HEK293 (cell line): ENCODE measurements around the gene GALNT9.

Experiments
- GLIS1 ChIP-seq: fragments of 450-650 bp; formaldehyde crosslinking; IDR thresholded peaks from 2 replicates; pipeline ENCODE4 v1.5.1; 2016; ENCODE audit warnings: missing biosample characterization, missing genetic modification characterization
- RBAK ChIP-seq: fragments of 450-650 bp; formaldehyde crosslinking; IDR thresholded peaks from 2 replicates; pipeline ENCODE4 v1.5.1; 2016; ENCODE audit warnings: missing biosample characterization, missing genetic modification characterization
- SCRT2 ChIP-seq: fragments of 450-650 bp; formaldehyde crosslinking; IDR thresholded peaks from 2 replicates; pipeline ENCODE4 v1.5.1; 2016; ENCODE audit warnings: missing biosample characterization, missing genetic modification characterization
- SP3 ChIP-seq: fragments of 450-650 bp; formaldehyde crosslinking; IDR thresholded peaks from 2 replicates; pipeline ENCODE4 v1.5.1; 2016; ENCODE audit warnings: missing biosample characterization, missing genetic modification characterization
- YY1 ChIP-seq: fragments of 450-650 bp; formaldehyde crosslinking; IDR thresholded peaks from 2 replicates; pipeline ENCODE4 v1.5.1; 2018; ENCODE audit warnings: missing biosample characterization, missing genetic modification characterization
- ZNF112 ChIP-seq: fragments of 450-650 bp; formaldehyde crosslinking; IDR thresholded peaks from 2 replicates; pipeline ENCODE4 v1.5.0; 2017; ENCODE audit warnings: missing biosample characterization, missing genetic modification characterization
- ZNF211 ChIP-seq: fragments of 450-650 bp; formaldehyde crosslinking; IDR thresholded peaks from 2 replicates; pipeline ENCODE4 v1.5.1; 2016; ENCODE audit warnings: low read depth, missing biosample characterization, missing genetic modification characterization
- ZNF24 ChIP-seq: fragments of 450-650 bp; formaldehyde crosslinking; IDR thresholded peaks from 2 replicates; pipeline ENCODE4 v1.5.1; 2016; ENCODE audit warnings: missing biosample characterization, missing genetic modification characterization
- ZNF266 ChIP-seq: fragments of 450-650 bp; formaldehyde crosslinking; IDR thresholded peaks from 2 replicates; pipeline ENCODE4 v1.5.1; 2016; ENCODE audit warnings: missing biosample characterization, missing genetic modification characterization, low read depth
- ZNF335 ChIP-seq: fragments of 450-650 bp; formaldehyde crosslinking; conservative IDR thresholded peaks from 2 replicates; pipeline ENCODE4 v1.5.1; 2016; ENCODE audit warnings: missing biosample characterization, missing genetic modification characterization
- ZNF366 ChIP-seq: fragments of 450-650 bp; formaldehyde crosslinking; conservative IDR thresholded peaks from 2 replicates; pipeline ENCODE4 v1.5.1; 2016; ENCODE audit warnings: missing biosample characterization, missing genetic modification characterization
- ZNF433 ChIP-seq: fragments of 450-650 bp; formaldehyde crosslinking; IDR thresholded peaks from 2 replicates; pipeline ENCODE4 v1.5.1; 2016; ENCODE audit warnings: missing biosample characterization, missing genetic modification characterization, low read depth
- ZNF555 ChIP-seq: fragments of 450-650 bp; formaldehyde crosslinking; conservative IDR thresholded peaks from 2 replicates; pipeline ENCODE4 v1.5.1; 2017; ENCODE audit warnings: missing biosample characterization, mild to moderate bottlenecking, missing genetic modification characterization, inconsistent platforms
- ZNF596 ChIP-seq: fragments of 450-650 bp; IDR thresholded peaks from 2 replicates; pipeline ENCODE4 v1.5.0; 2018; ENCODE audit warnings: missing biosample characterization, mild to moderate bottlenecking, missing genetic modification characterization, moderate library complexity
- ZNF621 ChIP-seq: fragments of 450-650 bp; formaldehyde crosslinking; IDR thresholded peaks from 2 replicates; pipeline ENCODE4 v1.5.1; 2017; ENCODE audit warnings: missing biosample characterization, missing genetic modification characterization
- ZNF791 ChIP-seq: fragments of 450-650 bp; formaldehyde crosslinking; IDR thresholded peaks from 2 replicates; pipeline ENCODE4 v1.5.1; 2016; ENCODE audit warnings: missing biosample characterization, missing genetic modification characterization
- ZNF830 ChIP-seq: fragments of 450-650 bp; IDR thresholded peaks from 2 replicates; pipeline ENCODE4 v1.5.0; 2018; ENCODE audit warnings: missing biosample characterization, missing genetic modification characterization, low read depth, mild to moderate bottlenecking, moderate library complexity
- ZNF843 ChIP-seq: fragments of 450-650 bp; formaldehyde crosslinking; IDR thresholded peaks from 2 replicates; pipeline ENCODE4 v1.5.1; 2016; ENCODE audit warnings: missing biosample characterization, missing genetic modification characterization
- TF ChIP-seq, protein P1 (sequence below): fragments of 450-650 bp; formaldehyde crosslinking; IDR thresholded peaks from 2 replicates; pipeline ENCODE4 v1.5.1; 2017; ENCODE audit warnings: missing biosample characterization, missing genetic modification characterization
- TF ChIP-seq, protein P2 (sequence below): fragments of 450-650 bp; formaldehyde crosslinking; IDR thresholded peaks from 2 replicates; pipeline ENCODE4 v1.5.1; 2016; ENCODE audit warnings: missing biosample characterization, missing genetic modification characterization
- TF ChIP-seq, protein P3 (sequence below): fragments of 450-650 bp; formaldehyde crosslinking; IDR thresholded peaks from 2 replicates; pipeline ENCODE4 v1.5.1; 2017; ENCODE audit warnings: missing biosample characterization, missing genetic modification characterization
- TF ChIP-seq, protein P4 (sequence below): fragments of 450-650 bp; formaldehyde crosslinking; IDR thresholded peaks from 2 replicates; pipeline ENCODE4 v1.5.1; 2016; ENCODE audit warnings: missing biosample characterization, missing genetic modification characterization, borderline replicate concordance
- TF ChIP-seq, protein P5 (sequence below): fragments of 450-650 bp; formaldehyde crosslinking; IDR thresholded peaks from 2 replicates; pipeline ENCODE4 v1.5.1; 2016; ENCODE audit warnings: missing biosample characterization, missing genetic modification characterization
- TF ChIP-seq, protein P6 (sequence below): fragments of 450-650 bp; formaldehyde crosslinking; IDR thresholded peaks from 2 replicates; pipeline ENCODE4 v1.5.1; 2016; ENCODE audit warnings: missing biosample characterization, missing genetic modification characterization

GALNT9 gene

DNA sequence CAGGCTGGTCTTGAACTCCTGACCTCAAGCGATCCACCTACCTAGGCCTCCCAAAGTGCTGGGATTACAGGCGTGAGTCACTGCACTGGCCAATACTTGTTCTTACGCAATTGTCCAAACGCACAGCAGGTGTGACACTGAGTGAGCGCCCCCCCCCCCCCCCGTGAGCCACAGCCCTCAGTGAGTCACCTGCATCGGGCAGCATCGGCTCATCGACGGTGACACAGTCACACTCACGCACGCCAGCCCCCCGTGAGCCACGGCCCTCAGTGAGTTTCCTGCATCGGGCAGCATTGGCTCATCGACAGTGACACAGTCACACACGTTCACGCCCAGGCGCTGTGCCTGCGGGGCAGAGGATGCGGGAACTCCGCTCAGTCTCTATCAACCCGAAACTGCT, 42.5 kb downstream of the GALNT9 start (continued):
- TF ChIP-seq, protein P1, sequence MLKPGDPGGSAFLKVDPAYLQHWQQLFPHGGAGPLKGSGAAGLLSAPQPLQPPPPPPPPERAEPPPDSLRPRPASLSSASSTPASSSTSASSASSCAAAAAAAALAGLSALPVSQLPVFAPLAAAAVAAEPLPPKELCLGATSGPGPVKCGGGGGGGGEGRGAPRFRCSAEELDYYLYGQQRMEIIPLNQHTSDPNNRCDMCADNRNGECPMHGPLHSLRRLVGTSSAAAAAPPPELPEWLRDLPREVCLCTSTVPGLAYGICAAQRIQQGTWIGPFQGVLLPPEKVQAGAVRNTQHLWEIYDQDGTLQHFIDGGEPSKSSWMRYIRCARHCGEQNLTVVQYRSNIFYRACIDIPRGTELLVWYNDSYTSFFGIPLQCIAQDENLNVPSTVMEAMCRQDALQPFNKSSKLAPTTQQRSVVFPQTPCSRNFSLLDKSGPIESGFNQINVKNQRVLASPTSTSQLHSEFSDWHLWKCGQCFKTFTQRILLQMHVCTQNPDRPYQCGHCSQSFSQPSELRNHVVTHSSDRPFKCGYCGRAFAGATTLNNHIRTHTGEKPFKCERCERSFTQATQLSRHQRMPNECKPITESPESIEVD = no peak
- TF ChIP-seq ZNF24 (tag by site-specific recombination) = peak; percentile 81
- TF ChIP-seq, protein P2, sequence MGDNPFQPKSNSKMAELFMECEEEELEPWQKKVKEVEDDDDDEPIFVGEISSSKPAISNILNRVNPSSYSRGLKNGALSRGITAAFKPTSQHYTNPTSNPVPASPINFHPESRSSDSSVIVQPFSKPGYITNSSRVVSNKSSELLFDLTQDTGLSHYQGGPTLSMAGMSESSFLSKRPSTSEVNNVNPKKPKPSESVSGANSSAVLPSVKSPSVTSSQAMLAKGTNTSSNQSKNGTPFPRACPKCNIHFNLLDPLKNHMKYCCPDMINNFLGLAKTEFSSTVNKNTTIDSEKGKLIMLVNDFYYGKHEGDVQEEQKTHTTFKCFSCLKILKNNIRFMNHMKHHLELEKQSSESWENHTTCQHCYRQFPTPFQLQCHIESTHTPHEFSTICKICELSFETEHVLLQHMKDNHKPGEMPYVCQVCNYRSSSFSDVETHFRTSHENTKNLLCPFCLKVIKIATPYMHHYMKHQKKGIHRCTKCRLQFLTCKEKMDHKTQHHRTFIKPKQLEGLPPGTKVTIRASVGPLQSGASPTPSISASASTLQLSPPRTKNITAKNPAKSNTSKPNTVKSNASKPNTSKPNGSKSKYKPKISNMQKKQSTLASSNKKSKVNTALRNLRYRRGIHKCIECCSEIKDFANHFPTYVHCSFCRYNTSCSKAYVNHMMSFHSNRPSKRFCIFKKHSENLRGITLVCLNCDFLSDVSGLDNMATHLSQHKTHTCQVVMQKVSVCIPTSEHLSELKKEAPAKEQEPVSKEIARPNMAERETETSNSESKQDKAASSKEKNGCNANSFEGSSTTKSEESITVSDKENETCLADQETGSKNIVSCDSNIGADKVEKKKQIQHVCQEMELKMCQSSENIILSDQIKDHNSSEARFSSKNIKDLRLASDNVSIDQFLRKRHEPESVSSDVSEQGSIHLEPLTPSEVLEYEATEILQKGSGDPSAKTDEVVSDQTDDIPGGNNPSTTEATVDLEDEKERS = 0 out of 2 replicates have a peak, but pooled peaks have one; percentile 6
- peak; percentile 79 for TF ChIP-seq GLIS1 (tag by site-specific recombination)
- TF ChIP-seq ZNF366 (tag by site-specific recombination) = 0 out of 2 replicates have a peak, but pooled peaks have one; percentile 15
- TF ChIP-seq, protein P3, sequence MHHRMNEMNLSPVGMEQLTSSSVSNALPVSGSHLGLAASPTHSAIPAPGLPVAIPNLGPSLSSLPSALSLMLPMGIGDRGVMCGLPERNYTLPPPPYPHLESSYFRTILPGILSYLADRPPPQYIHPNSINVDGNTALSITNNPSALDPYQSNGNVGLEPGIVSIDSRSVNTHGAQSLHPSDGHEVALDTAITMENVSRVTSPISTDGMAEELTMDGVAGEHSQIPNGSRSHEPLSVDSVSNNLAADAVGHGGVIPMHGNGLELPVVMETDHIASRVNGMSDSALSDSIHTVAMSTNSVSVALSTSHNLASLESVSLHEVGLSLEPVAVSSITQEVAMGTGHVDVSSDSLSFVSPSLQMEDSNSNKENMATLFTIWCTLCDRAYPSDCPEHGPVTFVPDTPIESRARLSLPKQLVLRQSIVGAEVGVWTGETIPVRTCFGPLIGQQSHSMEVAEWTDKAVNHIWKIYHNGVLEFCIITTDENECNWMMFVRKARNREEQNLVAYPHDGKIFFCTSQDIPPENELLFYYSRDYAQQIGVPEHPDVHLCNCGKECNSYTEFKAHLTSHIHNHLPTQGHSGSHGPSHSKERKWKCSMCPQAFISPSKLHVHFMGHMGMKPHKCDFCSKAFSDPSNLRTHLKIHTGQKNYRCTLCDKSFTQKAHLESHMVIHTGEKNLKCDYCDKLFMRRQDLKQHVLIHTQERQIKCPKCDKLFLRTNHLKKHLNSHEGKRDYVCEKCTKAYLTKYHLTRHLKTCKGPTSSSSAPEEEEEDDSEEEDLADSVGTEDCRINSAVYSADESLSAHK (tag by site-specific recombination) = no peak
- TF ChIP-seq, protein P4, sequence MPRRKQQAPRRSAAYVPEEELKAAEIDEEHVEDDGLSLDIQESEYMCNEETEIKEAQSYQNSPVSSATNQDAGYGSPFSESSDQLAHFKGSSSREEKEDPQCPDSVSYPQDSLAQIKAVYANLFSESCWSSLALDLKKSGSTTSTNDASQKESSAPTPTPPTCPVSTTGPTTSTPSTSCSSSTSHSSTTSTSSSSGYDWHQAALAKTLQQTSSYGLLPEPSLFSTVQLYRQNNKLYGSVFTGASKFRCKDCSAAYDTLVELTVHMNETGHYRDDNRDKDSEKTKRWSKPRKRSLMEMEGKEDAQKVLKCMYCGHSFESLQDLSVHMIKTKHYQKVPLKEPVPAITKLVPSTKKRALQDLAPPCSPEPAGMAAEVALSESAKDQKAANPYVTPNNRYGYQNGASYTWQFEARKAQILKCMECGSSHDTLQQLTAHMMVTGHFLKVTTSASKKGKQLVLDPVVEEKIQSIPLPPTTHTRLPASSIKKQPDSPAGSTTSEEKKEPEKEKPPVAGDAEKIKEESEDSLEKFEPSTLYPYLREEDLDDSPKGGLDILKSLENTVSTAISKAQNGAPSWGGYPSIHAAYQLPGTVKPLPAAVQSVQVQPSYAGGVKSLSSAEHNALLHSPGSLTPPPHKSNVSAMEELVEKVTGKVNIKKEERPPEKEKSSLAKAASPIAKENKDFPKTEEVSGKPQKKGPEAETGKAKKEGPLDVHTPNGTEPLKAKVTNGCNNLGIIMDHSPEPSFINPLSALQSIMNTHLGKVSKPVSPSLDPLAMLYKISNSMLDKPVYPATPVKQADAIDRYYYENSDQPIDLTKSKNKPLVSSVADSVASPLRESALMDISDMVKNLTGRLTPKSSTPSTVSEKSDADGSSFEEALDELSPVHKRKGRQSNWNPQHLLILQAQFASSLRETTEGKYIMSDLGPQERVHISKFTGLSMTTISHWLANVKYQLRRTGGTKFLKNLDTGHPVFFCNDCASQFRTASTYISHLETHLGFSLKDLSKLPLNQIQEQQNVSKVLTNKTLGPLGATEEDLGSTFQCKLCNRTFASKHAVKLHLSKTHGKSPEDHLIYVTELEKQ (tag by site-specific recombination) = peak; percentile 33; the same call in 1 of the 2 replicates
- TF ChIP-seq ZNF830 = no peak
- no peak for TF ChIP-seq ZNF433 (tag by site-specific recombination)
- TF ChIP-seq ZNF112 (tag by site-specific recombination) = no peak
- no peak for TF ChIP-seq ZNF266 (tag by site-specific recombination)
- TF ChIP-seq RBAK (tag by site-specific recombination) = no peak
- TF ChIP-seq ZNF596 (tag by site-specific recombination) = no peak
- no peak for TF ChIP-seq ZNF791 (tag by site-specific recombination)
- TF ChIP-seq SCRT2 (tag by site-specific recombination) = peak; percentile 28; the same call in 1 of the 2 replicates
- TF ChIP-seq, protein P5, sequence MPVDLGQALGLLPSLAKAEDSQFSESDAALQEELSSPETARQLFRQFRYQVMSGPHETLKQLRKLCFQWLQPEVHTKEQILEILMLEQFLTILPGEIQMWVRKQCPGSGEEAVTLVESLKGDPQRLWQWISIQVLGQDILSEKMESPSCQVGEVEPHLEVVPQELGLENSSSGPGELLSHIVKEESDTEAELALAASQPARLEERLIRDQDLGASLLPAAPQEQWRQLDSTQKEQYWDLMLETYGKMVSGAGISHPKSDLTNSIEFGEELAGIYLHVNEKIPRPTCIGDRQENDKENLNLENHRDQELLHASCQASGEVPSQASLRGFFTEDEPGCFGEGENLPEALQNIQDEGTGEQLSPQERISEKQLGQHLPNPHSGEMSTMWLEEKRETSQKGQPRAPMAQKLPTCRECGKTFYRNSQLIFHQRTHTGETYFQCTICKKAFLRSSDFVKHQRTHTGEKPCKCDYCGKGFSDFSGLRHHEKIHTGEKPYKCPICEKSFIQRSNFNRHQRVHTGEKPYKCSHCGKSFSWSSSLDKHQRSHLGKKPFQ (tag by site-specific recombination) = no peak
- TF ChIP-seq, protein P6, sequence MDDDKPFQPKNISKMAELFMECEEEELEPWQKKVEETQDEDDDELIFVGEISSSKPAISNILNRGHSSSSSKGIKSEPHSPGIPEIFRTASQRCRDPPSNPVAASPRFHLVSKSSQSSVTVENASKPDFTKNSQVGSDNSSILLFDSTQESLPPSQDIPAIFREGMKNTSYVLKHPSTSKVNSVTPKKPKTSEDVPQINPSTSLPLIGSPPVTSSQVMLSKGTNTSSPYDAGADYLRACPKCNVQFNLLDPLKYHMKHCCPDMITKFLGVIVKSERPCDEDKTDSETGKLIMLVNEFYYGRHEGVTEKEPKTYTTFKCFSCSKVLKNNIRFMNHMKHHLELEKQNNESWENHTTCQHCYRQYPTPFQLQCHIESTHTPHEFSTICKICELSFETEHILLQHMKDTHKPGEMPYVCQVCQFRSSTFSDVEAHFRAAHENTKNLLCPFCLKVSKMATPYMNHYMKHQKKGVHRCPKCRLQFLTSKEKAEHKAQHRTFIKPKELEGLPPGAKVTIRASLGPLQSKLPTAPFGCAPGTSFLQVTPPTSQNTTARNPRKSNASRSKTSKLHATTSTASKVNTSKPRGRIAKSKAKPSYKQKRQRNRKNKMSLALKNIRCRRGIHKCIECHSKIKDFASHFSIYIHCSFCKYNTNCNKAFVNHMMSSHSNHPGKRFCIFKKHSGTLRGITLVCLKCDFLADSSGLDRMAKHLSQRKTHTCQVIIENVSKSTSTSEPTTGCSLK (tag by site-specific recombination) = no peak
- TF ChIP-seq ZNF335 (tag by site-specific recombination) = no peak
- no peak for TF ChIP-seq ZNF555 (tag by site-specific recombination)
- TF ChIP-seq ZNF211 (tag by site-specific recombination) = no peak
- TF ChIP-seq YY1 = no peak
- TF ChIP-seq ZNF621 = no peak
- 0 out of 2 replicates have a peak, but pooled peaks have one; percentile 22 for TF ChIP-seq SP3
- TF ChIP-seq ZNF843 (tag by site-specific recombination) = no peak
